GM12891 (cell line): Measurements from ENCODE around the gene SMCHD1.
"Not testable (repeated sequence)": the region's sequence is repeated elsewhere in the genome, so short reads cannot be mapped to it uniquely, and the experiment has no call there.

Experiments
- DNase-seq: peaks from one replicate; pipeline ENCODE4 v3.0.0; 2011; ENCODE audit warnings: low spot score; ENCODE audit not compliant: insufficient read length
- FAIRE-seq: peaks from 2 replicates; lab custom pipeline; 2011; peaks lifted over from hg19 to GRCh38; lab: Jason Lieb, UNC
- PAX5 ChIP-seq: IDR thresholded peaks from 2 replicates; pipeline ENCODE4 v1.6.1; 2011; ENCODE audit warnings: low read length, moderate library complexity, mild to moderate bottlenecking; ENCODE audit not compliant: insufficient read depth, severe bottlenecking
- POLR2A ChIP-seq: IDR thresholded peaks from 2 replicates; pipeline ENCODE4 v1.6.1; 2011; ENCODE audit warnings: low read depth, low read length, control low read depth
- POLR2AphosphoS5 ChIP-seq: IDR thresholded peaks from 2 replicates; pipeline ENCODE4 v1.6.1; 2011; ENCODE audit warnings: low read depth, low read length, control low read depth
- POU2F2 ChIP-seq: IDR thresholded peaks from 2 replicates; pipeline ENCODE4 v1.6.1; 2011; ENCODE audit warnings: low read depth, mild to moderate bottlenecking, control low read depth, low read length, moderate library complexity
- SPI1 ChIP-seq: IDR thresholded peaks from 2 replicates; pipeline ENCODE4 v1.6.1; 2011; ENCODE audit warnings: low read depth, low read length, control low read depth
- TAF1 ChIP-seq: IDR thresholded peaks from 2 replicates; pipeline ENCODE4 v1.6.1; 2011; ENCODE audit warnings: low read depth, low read length, control low read depth

The SMCHD1 gene

DNA sequence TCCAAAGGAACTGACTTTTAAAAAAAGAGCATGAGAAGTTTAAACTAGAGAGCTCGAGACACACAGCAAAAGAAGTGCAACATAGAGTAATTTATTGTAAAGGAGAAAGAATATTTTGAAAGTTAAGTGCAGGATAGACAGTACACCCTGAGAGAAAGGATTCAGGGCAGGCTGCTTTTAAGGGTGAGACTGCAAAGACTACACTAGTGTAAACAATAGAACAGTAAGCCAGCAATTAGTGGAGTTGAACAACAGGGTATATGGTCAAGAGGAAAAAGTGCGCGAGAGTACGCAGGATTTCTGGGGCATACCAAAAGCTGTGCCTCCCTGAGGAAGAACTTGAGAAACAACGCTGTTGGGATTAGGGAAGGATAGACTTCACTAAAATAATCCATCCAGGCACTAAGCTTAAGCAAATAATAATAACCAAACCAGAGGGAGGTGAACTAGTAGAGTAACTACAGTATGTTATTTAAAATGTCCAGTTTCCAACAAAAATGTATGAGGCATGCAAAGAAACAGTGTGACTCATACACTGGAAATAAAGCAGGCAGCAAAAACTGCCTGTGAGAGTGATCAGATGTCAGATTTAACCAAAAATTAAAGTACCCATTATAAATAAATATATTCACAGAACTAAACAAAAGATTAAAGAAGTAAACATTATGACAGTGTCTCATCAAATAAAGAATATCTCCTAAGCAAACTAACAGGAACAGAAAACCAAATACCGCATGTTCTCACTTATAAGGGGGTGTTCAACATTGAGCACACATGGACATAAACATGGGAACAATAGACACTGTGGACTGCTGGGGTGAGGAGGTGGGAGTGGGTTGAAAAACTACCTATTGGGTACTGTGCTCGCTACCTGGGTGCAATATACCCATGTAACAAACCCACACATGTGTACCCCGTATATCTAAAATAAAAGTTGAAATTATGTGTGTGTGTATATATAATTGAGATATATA, 150.7 kb downstream of the SMCHD1 start:
- DNase-seq, result no peak
- no peak for FAIRE-seq
- TF ChIP-seq PAX5, result no peak
- TF ChIP-seq TAF1, result no peak
- TF ChIP-seq POLR2AphosphoS5, result no peak
- TF ChIP-seq POU2F2, result no peak
- TF ChIP-seq POLR2A, result no peak
- TF ChIP-seq SPI1, result no peak

DNA sequence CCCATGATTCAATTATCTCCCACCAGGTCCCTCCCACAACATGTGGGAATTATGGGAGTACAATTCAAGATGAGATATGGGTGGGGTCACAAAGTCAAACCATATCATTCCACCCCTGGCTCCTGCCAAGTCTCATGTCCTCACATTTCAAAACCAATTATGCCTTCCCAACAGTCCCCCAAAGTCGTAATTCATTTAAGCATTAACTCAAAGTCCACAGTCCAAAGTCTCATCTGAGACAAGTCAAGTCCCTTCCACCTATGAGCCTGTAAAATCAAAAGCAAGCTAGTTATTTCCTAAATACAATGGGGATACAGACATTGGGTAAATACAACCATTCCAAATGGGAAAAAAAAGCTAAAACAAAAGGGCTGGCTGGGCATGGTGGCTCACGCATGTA, 153.1 kb downstream of the SMCHD1 start:
- not testable (repeated sequence) for FAIRE-seq, DNase-seq

DNA sequence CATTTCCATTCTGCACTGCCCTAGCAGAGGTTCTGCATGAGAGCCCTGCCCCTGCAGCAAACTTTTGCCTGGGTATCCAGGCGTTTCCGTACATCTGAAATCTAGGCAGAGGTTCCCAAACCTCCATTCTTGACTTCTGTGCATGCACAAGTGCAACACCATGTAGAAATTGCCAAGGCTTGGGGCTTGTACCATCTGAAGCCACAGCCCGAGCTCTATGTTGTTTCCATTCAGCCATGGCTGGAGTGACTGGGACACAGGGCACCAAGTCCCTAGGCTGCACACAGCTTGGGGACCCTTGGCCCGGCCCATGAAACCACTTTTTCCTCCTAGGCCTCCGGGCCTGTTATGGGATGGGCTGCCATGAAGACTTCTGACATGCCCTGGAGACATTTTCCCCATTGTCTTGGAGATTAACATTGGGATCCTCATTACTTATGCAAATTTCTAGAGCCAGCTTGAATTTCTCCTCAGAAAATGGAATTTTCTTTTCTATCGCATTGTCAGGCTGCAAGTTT, 154.2 kb downstream of the SMCHD1 start:
- not testable (repeated sequence) for DNase-seq, FAIRE-seq

DNA sequence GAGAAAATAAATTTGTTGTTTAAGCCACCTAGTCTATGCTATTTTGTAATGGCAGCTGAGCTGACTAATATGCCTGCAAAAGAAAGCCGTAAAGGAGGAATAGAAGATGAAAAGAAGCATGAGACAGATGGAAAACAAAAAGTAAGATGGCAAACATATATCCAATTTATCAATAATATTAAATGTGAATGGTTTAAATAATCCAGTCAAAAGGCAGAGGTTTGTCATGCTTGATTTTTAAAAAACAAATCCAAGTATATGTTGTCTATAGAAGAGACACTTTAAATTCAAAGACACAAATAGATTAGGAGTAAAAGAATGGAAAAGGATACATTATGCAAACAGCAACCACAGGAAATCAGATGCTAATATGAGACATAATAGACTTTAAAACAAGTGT, 155.9 kb downstream of the SMCHD1 start:
- no peak for FAIRE-seq

DNA sequence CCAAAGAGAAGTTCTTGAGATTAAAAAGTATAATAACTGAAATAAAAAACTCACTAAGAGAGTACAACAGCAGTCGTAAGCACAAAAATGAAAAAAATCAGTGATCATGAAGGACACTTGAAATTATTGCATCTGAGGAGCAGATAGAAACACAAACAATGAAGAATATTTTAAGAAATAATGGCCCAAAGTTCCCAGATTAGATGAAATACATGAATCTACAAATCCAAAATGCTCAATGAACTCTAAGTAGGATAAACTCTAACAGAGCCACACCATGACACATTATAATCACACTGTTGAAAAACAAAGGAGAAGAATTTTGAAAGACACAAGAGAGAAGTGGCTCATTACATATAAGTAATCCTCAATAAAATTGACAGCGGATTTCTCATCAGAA, 159.4 kb downstream of the SMCHD1 start:
- no peak for FAIRE-seq
- no peak for TF ChIP-seq TAF1
- no peak for TF ChIP-seq POLR2AphosphoS5
- no peak for TF ChIP-seq POU2F2
- TF ChIP-seq PAX5, result no peak
- no peak for TF ChIP-seq SPI1
- no peak for TF ChIP-seq POLR2A
- no peak for DNase-seq

More for the DNA sequence above, 155.9 kb downstream of the SMCHD1 start:
- DNase-seq, result no peak
- TF ChIP-seq TAF1 (no peak), POU2F2 (no peak), PAX5 (no peak), POLR2AphosphoS5 (no peak), SPI1 (no peak), POLR2A (no peak)

DNA sequence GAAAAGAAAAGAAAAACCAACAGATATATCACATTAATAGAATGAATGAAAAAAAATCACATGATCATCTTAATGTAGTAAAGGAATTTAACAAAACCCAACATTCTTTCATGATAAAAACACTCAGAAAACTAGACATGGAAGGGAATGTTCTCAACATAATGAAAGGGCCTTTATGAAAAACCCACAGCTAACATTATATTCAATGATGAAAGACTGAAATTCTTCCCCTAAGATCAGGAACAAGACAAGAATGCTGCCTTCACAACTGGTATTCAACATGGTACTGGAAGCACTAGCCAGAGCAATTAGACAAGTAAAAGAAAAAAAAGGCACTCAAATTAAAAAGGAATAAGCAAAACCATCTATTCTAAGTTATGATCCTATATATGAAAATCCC, 162.8 kb downstream of the SMCHD1 start:
- FAIRE-seq, result no peak
- TF ChIP-seq SPI1, result no peak
- TF ChIP-seq POLR2AphosphoS5, result no peak
- no peak for TF ChIP-seq PAX5
- TF ChIP-seq TAF1, result no peak
- TF ChIP-seq POU2F2, result no peak
- TF ChIP-seq POLR2A, result no peak
- DNase-seq, result no peak

DNA sequence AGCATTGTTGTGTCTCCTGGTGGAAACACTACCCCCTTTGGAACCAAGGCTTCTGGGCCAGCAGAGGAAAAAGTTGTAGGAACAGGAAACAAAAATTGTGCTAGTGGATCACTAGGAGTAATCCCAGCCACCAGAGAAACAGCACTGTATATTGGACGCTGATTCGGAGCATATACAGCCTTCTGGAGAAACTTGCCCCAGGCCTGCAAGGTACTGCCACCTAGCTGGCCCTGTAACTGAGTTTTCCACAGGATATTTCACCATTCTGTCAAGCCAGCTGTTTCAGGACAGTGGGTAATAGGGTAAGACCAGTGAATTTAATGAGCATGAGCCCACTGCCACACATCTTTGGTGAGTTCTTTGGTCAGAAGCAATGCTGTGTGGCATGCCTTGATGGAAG, 166.2 kb downstream of the SMCHD1 start:
- no peak for DNase-seq
- no peak for FAIRE-seq
- TF ChIP-seq POLR2AphosphoS5 (no peak), POLR2A (no peak), TAF1 (no peak), POU2F2 (no peak), SPI1 (no peak), PAX5 (no peak)

DNA sequence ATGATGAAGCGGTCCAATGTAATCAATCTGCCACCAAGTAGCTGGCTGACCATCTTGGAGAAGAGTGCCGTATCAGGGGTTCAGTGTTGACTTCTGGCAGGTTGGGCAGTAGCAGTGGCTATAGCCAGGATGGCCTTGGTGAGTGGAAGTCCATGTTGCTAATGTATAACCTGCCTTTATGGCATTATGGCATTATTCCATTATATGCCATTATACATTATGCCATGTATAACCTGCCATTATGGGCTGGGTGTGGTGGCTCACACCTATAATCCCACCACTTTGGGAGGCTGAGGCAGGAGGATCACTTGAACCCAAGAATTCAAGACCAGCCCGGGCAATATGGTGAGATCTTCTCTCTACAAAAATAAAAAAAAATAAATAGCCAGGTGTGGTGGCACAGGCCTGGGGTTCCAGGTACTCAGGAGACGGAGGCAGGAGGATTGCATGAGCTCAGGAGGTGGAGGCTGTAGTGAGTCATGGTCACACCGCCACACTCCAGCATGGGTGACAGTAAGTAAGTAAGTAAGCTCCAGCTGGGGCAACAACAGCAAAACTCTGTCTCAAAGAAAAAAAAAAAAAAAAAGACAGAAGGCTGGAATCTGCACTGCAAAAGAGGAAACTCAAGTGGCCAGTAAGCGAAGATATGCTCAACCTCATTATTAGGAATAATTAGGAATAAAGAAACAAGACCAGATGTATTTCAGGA, 166.8 kb downstream of the SMCHD1 start:
- FAIRE-seq, result no peak
- no peak for DNase-seq
- TF ChIP-seq POLR2A, result no peak
- TF ChIP-seq POLR2AphosphoS5, result no peak
- TF ChIP-seq POU2F2, result no peak
- no peak for TF ChIP-seq TAF1
- TF ChIP-seq SPI1, result no peak
- no peak for TF ChIP-seq PAX5

DNA sequence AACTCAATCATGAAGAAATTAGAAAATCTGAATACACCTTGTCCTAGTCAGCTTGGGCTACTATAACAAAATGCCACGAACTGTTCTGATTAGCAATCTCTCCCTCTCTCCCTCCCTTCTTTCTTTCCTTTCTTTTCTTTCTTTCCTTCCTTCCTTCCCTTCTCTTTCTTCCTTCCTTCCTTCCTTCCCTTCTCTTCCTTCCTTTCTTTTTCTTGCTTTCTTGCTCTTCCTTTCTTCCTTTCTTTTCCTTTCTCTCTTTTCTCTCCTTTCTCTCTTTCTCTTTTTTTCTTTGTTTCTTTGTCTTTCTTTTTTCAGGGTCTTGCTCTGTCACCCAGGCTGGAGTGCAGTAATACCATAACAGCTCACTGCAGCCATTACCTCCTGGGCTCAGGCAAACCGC, 167.7 kb downstream of the SMCHD1 start:
- no peak for TF ChIP-seq TAF1
- TF ChIP-seq POLR2A, result no peak
- TF ChIP-seq PAX5, result no peak
- no peak for TF ChIP-seq SPI1
- DNase-seq (no peak), FAIRE-seq (no peak)

DNA sequence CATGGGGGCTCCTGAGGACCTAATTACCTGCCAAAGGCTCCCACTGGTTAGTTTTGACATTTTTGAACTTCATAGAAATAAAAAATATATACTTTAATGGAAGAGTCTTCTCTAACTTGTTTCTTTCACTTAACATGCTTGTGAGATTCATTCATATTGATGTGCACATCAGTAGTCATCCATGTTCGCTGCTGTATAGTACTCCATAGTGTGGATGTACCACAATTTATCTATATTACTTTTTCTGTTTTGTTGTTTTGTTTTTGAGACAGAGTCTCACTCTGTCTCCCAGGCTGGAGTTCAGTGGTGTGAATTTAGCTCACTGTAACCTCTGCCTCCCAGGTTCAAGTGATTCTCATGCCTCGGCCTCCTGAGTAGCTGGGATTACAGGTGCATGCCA, 168.4 kb downstream of the SMCHD1 start:
- TF ChIP-seq POLR2A (no peak), PAX5 (no peak), POLR2AphosphoS5 (no peak), TAF1 (no peak), SPI1 (no peak), POU2F2 (no peak)
- FAIRE-seq, result no peak
- DNase-seq, result no peak
